ENCODE data around the gene S100A5.
"Not testable (repeated sequence)": the region's sequence is repeated elsewhere in the genome, so short reads cannot be mapped to it uniquely, and the experiment has no call there.

S100A5 gene

GRCh38 chr1:153565529-153566374 is 25.0 kb upstream of the S100A5 start, which contains the start of gene S100A2:
TSS of gene S100A2 (minus strand) at chr1:153565844. CDS start at chr1:153563877, 1,967 bp downstream.
- H3K4me3 ChIP-seq (ENCODE audit: low read length), result no peak within 1 kb of the TSS
- TF ChIP-seq CTCF (conservative IDR thresholded peaks at IDR 0.05; ENCODE audit: low read depth, low read length), result no peak
- peak; percentile 85 for DNase-seq (ENCODE audit: low read depth)

DNA sequence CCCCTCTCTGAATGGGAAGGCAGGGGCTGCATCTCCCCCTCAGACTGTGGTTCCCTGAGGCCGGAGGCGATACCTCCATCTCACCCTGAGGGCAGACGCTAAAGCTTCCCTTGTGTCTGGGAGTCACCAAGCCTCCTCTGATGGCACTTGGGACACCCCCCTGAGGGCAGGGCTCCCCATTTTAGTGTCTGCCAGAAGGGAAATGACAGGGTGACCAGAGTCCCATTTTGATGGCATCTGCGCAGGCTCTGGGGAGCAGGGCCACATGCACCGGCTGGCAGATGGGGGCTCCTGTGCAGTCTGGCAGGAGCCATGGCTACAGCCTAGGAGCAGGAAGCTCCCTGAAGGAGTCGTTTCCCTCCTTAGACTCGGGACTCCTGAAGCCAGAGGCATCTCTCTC is 23.3 kb upstream of the S100A5 start:
- no peak for DNase-seq (ENCODE audit: low read depth)
- H3K4me3 ChIP-seq (ENCODE audit: low read length), result no peak overlapping the region
- TF ChIP-seq CTCF (conservative IDR thresholded peaks at IDR 0.05; ENCODE audit: low read depth, low read length), result no peak

GRCh38 chr1:153563483-153563901 is 22.8 kb upstream of the S100A5 start:
- TF ChIP-seq CTCF (conservative IDR thresholded peaks at IDR 0.05; ENCODE audit: low read depth, low read length), result no peak
- DNase-seq (ENCODE audit: low read depth), result no peak
- no peak overlapping the region for H3K4me3 ChIP-seq (ENCODE audit: low read length)

DNA sequence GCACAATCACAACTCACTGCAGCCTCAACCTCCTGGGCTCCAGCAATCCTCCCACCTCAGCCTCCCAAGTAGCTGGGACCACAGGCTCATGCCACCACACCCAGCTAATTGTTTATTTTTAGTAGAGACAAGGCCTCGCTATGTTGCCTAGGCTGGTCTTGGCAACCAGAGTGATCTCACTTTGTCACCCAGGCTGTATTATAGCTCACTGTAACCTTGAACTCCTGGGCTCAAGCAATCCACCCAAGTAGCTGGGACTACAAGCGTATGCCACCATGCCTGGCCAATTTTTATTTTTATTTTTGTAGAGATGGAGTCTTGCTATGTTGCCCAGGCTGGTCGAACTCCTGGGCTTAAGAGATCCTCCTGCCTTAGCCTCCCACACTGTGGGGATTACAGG is 21.3 kb upstream of the S100A5 start:
- not testable (repeated sequence) for H3K4me3 ChIP-seq (ENCODE audit: low read length); DNase-seq (ENCODE audit: low read depth)

DNA sequence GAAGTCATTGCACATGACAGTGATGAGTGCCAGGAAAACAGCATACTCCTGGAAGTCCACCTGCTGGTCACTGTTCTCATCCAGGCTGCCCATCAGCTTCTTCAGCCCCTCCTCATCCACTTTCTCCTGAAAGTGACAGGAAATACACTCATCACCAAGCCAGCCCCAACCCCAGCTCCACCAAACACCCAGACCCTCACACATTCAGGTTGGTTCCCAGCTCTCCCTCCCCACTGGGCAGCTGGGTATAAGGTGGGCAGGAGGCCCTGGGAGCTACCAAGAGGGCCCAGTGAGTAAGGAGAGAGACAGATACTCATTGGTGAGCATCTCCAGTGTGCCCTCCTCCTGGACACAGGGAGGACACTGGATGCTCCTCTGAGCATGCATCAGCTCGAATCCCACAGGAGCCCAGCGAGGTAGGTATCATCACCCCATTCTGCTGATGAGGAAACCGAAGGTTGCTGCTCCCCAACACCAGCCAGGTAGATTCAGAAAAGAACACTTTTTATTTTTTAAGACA is 20.8 kb upstream of the S100A5 start:
- no peak for TF ChIP-seq CTCF (conservative IDR thresholded peaks at IDR 0.05; ENCODE audit: low read depth, low read length)
- no peak for DNase-seq (ENCODE audit: low read depth)
- no peak overlapping the region for H3K4me3 ChIP-seq (ENCODE audit: low read length)

- TF ChIP-seq CTCF (conservative IDR thresholded peaks at IDR 0.05; ENCODE audit: low read depth, low read length), result no peak
- no peak for DNase-seq (ENCODE audit: low read depth)
- H3K4me3 ChIP-seq (ENCODE audit: low read length), result no peak overlapping the region
These were observed 20.2 kb upstream of the S100A5 start for GRCh38 chr1:153560771-153561465.

- TF ChIP-seq CTCF (conservative IDR thresholded peaks at IDR 0.05; ENCODE audit: low read depth, low read length), result no peak
- no peak for DNase-seq (ENCODE audit: low read depth)
These were observed 19.5 kb upstream of the S100A5 start for GRCh38 chr1:153560241-153560640.

More at GRCh38 chr1:153560241-153560640, 19.5 kb upstream of the S100A5 start:
- H3K4me3 ChIP-seq (ENCODE audit: low read length), result no peak overlapping the region

All from retinal pigment epithelial cell (primary cell).